K562 (cell line): ENCODE results near the gene NDUFA5. TPM values are rescaled to one million over a fixed set of nuclear protein-coding genes. Genes with fewer than 3 reads are reported as not detected.
A peak's percentile ranks its signal among the peaks of the same experiment; 100 is the strongest.

Source experiments
- ATAC-seq: fragments of 200-7000 bp; cut with Tn5 transposase; 3 replicates; pipeline ENCODE4 v1.9.1; 2020; ENCODE audit warnings: moderate library complexity
- BruUV-seq: library from RNA; stranded (reverse); fragments of 400-500 nt; replicated peaks from 2 replicates; lab custom pipeline; 2021; lab: Mats Ljungman, UMichigan
- CTCF ChIA-PET: fragments of 300-600 bp; formaldehyde crosslinking; extraction: SDS; loops from one replicate; lab custom pipeline; 2021; ENCODE audit warnings: low intra/inter-chr PET ratio; lab: Yijun Ruan, JAX
- POLR2A ChIA-PET: fragments of 300-600, 350-650 bp; sonication (Branson Sonifier 250); formaldehyde crosslinking; extraction: SDS; loops from one replicate; lab custom pipeline; 2021; ENCODE audit warnings: antibody characterized with exemption, inconsistent platforms; lab: Yijun Ruan, JAX
- DNase-seq, 4 experiments: peaks; one replicate each; pipeline versions ENCODE4 v3.0.0 to v3.0.0-alpha.2; 2011 to 2018; ENCODE audit warnings: low spot score in 3 of 4, mixed read lengths in 3 of 4; ENCODE audit errors: extremely low read depth in 1 of 4
- FAIRE-seq: peaks from 2 replicates; lab custom pipeline; 2011; peaks lifted over from hg19 to GRCh38; lab: Jason Lieb, UNC
- H2AFZ ChIP-seq: 2 replicates; pipeline ENCODE4 v1.6.0; 2011; ENCODE audit warnings: low read depth, low read length, control low read depth, inconsistent platforms
- H3K27ac ChIP-seq: fragments of 200-600 bp; 3 replicates; pipeline ENCODE4 v1.8.0; 2011; ENCODE audit warnings: low read depth, mild to moderate bottlenecking, control low read depth, inconsistent platforms, low read length, moderate library complexity, mixed read lengths; ENCODE audit errors: extremely low read depth
- H3K27me3 ChIP-seq, 2 experiments: fragments of 300-600 bp in 1 of 2; 2 replicates in 1 of 2; 3 replicates in 1 of 2; pipeline versions ENCODE4 v1.6.0 to v1.8.0; 2011; ENCODE audit warnings: inconsistent platforms in 2 of 2, low read length in 2 of 2, mild to moderate bottlenecking in 1 of 2, mixed read lengths in 1 of 2, moderate library complexity in 1 of 2; ENCODE audit not compliant: control insufficient read depth in 2 of 2, insufficient read depth in 2 of 2
- H3K36me3 ChIP-seq: fragments of 300-600 bp; 3 replicates; pipeline ENCODE4 v1.8.0; 2011; ENCODE audit warnings: mild to moderate bottlenecking, low read length, inconsistent platforms; ENCODE audit not compliant: control insufficient read depth, insufficient read depth
- H3K4me1 ChIP-seq, 2 experiments: fragments of 200-600 bp in 1 of 2; replicated peaks in 1 of 2; 2 replicates in 1 of 2; 3 replicates in 1 of 2; pipeline versions ENCODE4 v1.5.1 to v1.8.0; 2011; ENCODE audit warnings: inconsistent platforms in 2 of 2, low read length in 2 of 2, mild to moderate bottlenecking in 1 of 2, mixed read lengths in 1 of 2, moderate library complexity in 1 of 2; ENCODE audit not compliant: control insufficient read depth in 2 of 2, insufficient read depth in 2 of 2
- H3K4me2 ChIP-seq: 2 replicates; pipeline ENCODE4 v1.6.1; 2011; ENCODE audit warnings: low read length, control low read depth, inconsistent platforms, mixed read lengths; ENCODE audit not compliant: insufficient read depth
- H3K4me3 ChIP-seq: fragments of 200-600 bp; sonication (generic), shearing (Covaris generic); 2 replicates; pipeline ENCODE4 v1.5.1; 2016; ENCODE audit warnings: control low read depth, inconsistent platforms
- H3K79me2 ChIP-seq: fragments of 200-600 bp; 3 replicates; pipeline ENCODE4 v1.8.0; 2011; ENCODE audit warnings: low read length, inconsistent platforms; ENCODE audit not compliant: control insufficient read depth, insufficient read depth
- H3K9ac ChIP-seq, 2 experiments: 2 replicates each; pipeline versions ENCODE4 v1.6.0 to v1.6.1; 2011; ENCODE audit warnings: low read depth in 2 of 2, low read length in 2 of 2, control low read depth in 1 of 2, inconsistent platforms in 1 of 2, mild to moderate bottlenecking in 1 of 2, mixed read lengths in 1 of 2; ENCODE audit not compliant: insufficient read depth in 1 of 2
- H3K9me1 ChIP-seq: one replicate; pipeline ENCODE4 v1.6.0; 2011; ENCODE audit warnings: inconsistent platforms, mild to moderate bottlenecking, low read length, moderate library complexity; ENCODE audit not compliant: control insufficient read depth, insufficient read depth
- H3K9me3 ChIP-seq: replicated peaks from 2 replicates; pipeline ENCODE4 v1.5.1; 2011; ENCODE audit warnings: low read depth, low read length, inconsistent platforms; ENCODE audit not compliant: control insufficient read depth, insufficient read depth
- H4K20me1 ChIP-seq: replicated peaks from 2 replicates; pipeline ENCODE4 v1.6.1; 2011; ENCODE audit warnings: low read length, inconsistent platforms, mixed read lengths; ENCODE audit not compliant: control insufficient read depth, insufficient read depth
- BACH1 ChIP-seq: fragments of 200-800 bp; sonication (Bioruptor generic); IDR thresholded peaks from 2 replicates; pipeline ENCODE4 v1.6.1; 2016; ENCODE audit warnings: missing genetic modification characterization, missing compliant biosample characterization
- CBX3 ChIP-seq, 2 experiments: IDR thresholded peaks; 1 replicate in 1 of 2; 2 replicates in 1 of 2; pipeline ENCODE4 v1.6.1; 2012; ENCODE audit warnings: inconsistent platforms in 2 of 2, low read length in 2 of 2, borderline replicate concordance in 1 of 2, control low read depth in 1 of 2
- CTBP1 ChIP-seq: fragments of 450-650 bp; IDR thresholded peaks from 2 replicates; pipeline ENCODE4 v1.6.1; 2016; ENCODE audit warnings: borderline replicate concordance
- DPF2 ChIP-seq: fragments of 450-650 bp; IDR thresholded peaks from 2 replicates; pipeline ENCODE4 v1.6.1; 2016
- ETV5 ChIP-seq: sonication (generic); formaldehyde crosslinking; IDR thresholded peaks from 2 replicates; pipeline ENCODE4 v1.4.0; 2020; ENCODE audit warnings: low read depth, mild to moderate bottlenecking, missing genetic modification reagents
- HCFC1 ChIP-seq: IDR thresholded peaks from 2 replicates; pipeline ENCODE4 v1.6.1; 2012; ENCODE audit warnings: low read depth, low read length, improper control_type of control experiment
- HLTF ChIP-seq: fragments of 450-650 bp; IDR thresholded peaks from 2 replicates; pipeline ENCODE4 v1.6.1; 2016
- IRF2 ChIP-seq: sonication (generic); formaldehyde crosslinking; IDR thresholded peaks from 2 replicates; pipeline ENCODE4 v1.8.1; 2022; ENCODE audit warnings: mild to moderate bottlenecking, missing genetic modification reagents
- KLF16 ChIP-seq: IDR thresholded peaks from 2 replicates; pipeline ENCODE4 v1.6.1; 2016; ENCODE audit warnings: antibody characterized with exemption
- MTA3 ChIP-seq: fragments of 450-650 bp; formaldehyde crosslinking; IDR thresholded peaks from 2 replicates; pipeline ENCODE4 v1.6.1; 2017; ENCODE audit warnings: mild to moderate bottlenecking, borderline replicate concordance
- POLR2A ChIP-seq: fragments of 450-650 bp; conservative IDR thresholded peaks from 2 replicates; pipeline ENCODE4 v1.6.1; 2016
- POLR2AphosphoS5 ChIP-seq: IDR thresholded peaks from 2 replicates; pipeline ENCODE4 v1.6.1; 2011; ENCODE audit warnings: mild to moderate bottlenecking, low read depth, low read length, moderate library complexity; ENCODE audit not compliant: control insufficient read depth, insufficient read depth
- ZNF140 ChIP-seq: fragments of 250-450 bp; sonication (Bioruptor Pico); IDR thresholded peaks from 2 replicates; pipeline ENCODE4 v1.8.0; 2021; ENCODE audit warnings: moderate library complexity, mild to moderate bottlenecking, inconsistent platforms
- ZNF311 ChIP-seq: fragments of 250-450 bp; sonication (Bioruptor Pico); IDR thresholded peaks from 2 replicates; pipeline ENCODE4 v1.4.0; 2020; ENCODE audit warnings: mild to moderate bottlenecking, moderate library complexity
- ZNF583 ChIP-seq: fragments of 250-450 bp; sonication (Bioruptor Pico); IDR thresholded peaks from 2 replicates; pipeline ENCODE4 v1.4.0; 2020
- ZNF766 ChIP-seq: fragments of 200-800 bp; sonication (Bioruptor generic); conservative IDR thresholded peaks from 2 replicates; pipeline ENCODE4 v1.6.1; 2016; ENCODE audit warnings: missing genetic modification characterization, missing compliant biosample characterization
- WGBS: fragments of 100-300 bp; shearing (Covaris generic); methylation state at CpG from one replicate; pipeline ENCODE4 v1.1.6; 2016; ENCODE audit warnings: low coverage, mixed read lengths; ENCODE audit not compliant: insufficient coverage; ENCODE audit errors: missing lambda C conversion rate; 5-methylcytosine and 5-hydroxymethylcytosine counted together
- in situ Hi-C: fragments of 300-500 bp; cut with MboI; formaldehyde crosslinking; loops from 4 replicates; pipeline ENCODE4 v1.15.0; 2018; ENCODE audit warnings: inconsistent platforms, mixed read lengths
- intact Hi-C: fragments of 100-400 bp; cut with micrococcal nuclease; formaldehyde crosslinking; loops from 2 replicates; pipeline ENCODE4 v1.14.2; 2022
- polyA plus RNA-seq, 8 experiments: library from polyadenylated mRNA; depleted of rRNA in 4 of 8; stranded (reverse) in 5 of 8; unstranded in 3 of 8; fragments of >200 nt; fragmentation: Nextera tagmentation in 2 of 8; fragmentation: Illumina TruSeq in 1 of 8; extraction: Ambion mirVana in 2 of 8; extraction: Trizol in 1 of 8; gene quantifications; 2 replicates each; pipeline versions ENCODE4 v1.2.1 to v1.2.3, GENCODE V29; 2011 to 2014; ENCODE audit warnings: inconsistent platforms in 1 of 8, missing spikeins in 1 of 8
- total RNA-seq, 7 experiments: library from RNA; depleted of rRNA in 6 of 7; stranded (reverse); fragments of >200 nt in 6 of 7; fragmentation: Illumina TruSeq in 2 of 7; extraction: Trizol in 2 of 7; gene quantifications; 2 replicates each; pipeline versions ENCODE4 v1.2.1 to v1.2.3, GENCODE V29; 2011 to 2021; ENCODE audit warnings: low replicate concordance in 1 of 7
- TF ChIP-seq, protein P1 (sequence below): sonication (generic); formaldehyde crosslinking; IDR thresholded peaks from 2 replicates; pipeline ENCODE4 v1.8.1; 2023; ENCODE audit warnings: missing genetic modification reagents, mild to moderate bottlenecking, borderline replicate concordance
- TF ChIP-seq, protein P2 (sequence below): fragments of 200-800 bp; sonication (Bioruptor generic); IDR thresholded peaks from 2 replicates; pipeline ENCODE4 v1.6.1; 2017; ENCODE audit warnings: missing genetic modification characterization, missing compliant biosample characterization

Gene NDUFA5
- total and polyA plus RNA-seq, 9 of the 15 experiments (the other 6 are each of a cell fraction or from before 2014, with no cell fraction given), result 155 to 677 (median 269) TPM

DNA sequence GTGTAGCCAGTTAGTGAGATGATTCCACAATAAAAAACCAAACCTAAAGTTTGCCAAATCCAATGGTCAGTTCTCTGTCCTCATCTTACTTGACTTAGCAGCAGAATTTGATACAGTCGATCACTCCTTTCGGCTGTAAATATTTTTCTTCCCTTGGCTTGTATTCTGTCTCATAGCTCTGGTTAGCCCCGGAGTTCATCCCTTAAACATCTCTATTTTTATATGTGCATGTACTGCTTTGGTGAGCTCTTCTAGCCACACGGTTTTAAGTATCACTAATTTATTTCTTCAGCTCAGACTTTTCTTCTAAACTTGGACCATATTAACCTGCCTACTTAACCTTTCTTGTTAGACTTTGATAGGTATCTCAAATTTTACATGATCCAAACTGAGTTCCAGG lies 26.2 kb upstream of the NDUFA5 start (continued):
- no peak for TF ChIP-seq ZNF140
- no peak for TF ChIP-seq POLR2AphosphoS5
- TF ChIP-seq HCFC1, result no peak
- no peak for TF ChIP-seq ETV5 (CRISPR knock-in tag)

DNA sequence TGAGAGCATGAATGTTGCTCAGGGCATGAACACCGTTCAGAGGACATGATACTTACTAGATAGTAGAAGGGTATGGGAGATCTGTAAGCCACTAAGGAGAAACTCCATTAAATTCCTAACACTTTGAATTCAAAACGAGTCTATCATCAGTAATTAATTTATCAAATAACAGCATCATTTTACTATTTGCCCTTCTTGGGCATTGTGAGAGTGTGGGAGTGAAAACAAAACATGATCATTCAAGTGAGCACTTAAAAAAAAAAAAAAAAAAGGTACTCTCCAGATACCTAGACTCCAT lies 23.5 kb upstream of the NDUFA5 start:
- intact Hi-C loops, result loop anchor here (1.0 to 5.0 kb wide), 8 partner anchors 43 to 1204 kb away; no protein-coding TSS in a partner anchor
- no peak overlapping the region for H3K27ac ChIP-seq
- 0% methylated on average over 2 of the region's 2 CpGs for WGBS
- no peak for DNase-seq
- no peaks in the 10 kb centered on the region for H3K27me3 ChIP-seq
- H2AFZ ChIP-seq, result peak overlapping the region; percentile 52; the same call in 1 of the 2 replicates
- ATAC-seq, result no peak
- H3K9me3 ChIP-seq, result no peaks in the 10 kb centered on the region
- H3K4me3 ChIP-seq, result no peak overlapping the region
- no peaks in the 10 kb centered on the region for H3K79me2 ChIP-seq
- H3K36me3 ChIP-seq, result no peaks in the 10 kb centered on the region
- no peak for FAIRE-seq
- in situ Hi-C loops, result no loop called here
- H3K4me2 ChIP-seq, result no peak overlapping the region
- no TSS peak for BruUV-seq
- 0 out of 5 replicates have a peak, but pooled peaks cover 0 to 2% of the 10 kb centered on the region in 2 experiments for H3K4me1 ChIP-seq
- H3K9me1 ChIP-seq, result no peaks in the 10 kb centered on the region
- TF ChIP-seq IRF2 (CRISPR knock-in tag) (no peak), DPF2 (no peak), HLTF (no peak), POLR2A (no peak), BACH1 (peak; percentile 70), CTBP1 (no peak), CBX3 (IDR thresholded peaks at IDR 0.05; ENCODE audit: borderline replicate concordance in 1 of 2, low read length in 2 of 2) (0 out of 3 replicates have a peak, but pooled peaks of 1 of the 2 experiments have one; percentile 2), ZNF311 (CRISPR knock-in tag) (no peak), ZNF766 (CRISPR knock-in tag) (no peak), MTA3 (0 out of 2 replicates have a peak, but pooled peaks have one; percentile 4), ZNF583 (CRISPR knock-in tag) (no peak), KLF16 (0 out of 2 replicates have a peak, but pooled peaks have one; percentile 0)
- TF ChIP-seq, protein P1, sequence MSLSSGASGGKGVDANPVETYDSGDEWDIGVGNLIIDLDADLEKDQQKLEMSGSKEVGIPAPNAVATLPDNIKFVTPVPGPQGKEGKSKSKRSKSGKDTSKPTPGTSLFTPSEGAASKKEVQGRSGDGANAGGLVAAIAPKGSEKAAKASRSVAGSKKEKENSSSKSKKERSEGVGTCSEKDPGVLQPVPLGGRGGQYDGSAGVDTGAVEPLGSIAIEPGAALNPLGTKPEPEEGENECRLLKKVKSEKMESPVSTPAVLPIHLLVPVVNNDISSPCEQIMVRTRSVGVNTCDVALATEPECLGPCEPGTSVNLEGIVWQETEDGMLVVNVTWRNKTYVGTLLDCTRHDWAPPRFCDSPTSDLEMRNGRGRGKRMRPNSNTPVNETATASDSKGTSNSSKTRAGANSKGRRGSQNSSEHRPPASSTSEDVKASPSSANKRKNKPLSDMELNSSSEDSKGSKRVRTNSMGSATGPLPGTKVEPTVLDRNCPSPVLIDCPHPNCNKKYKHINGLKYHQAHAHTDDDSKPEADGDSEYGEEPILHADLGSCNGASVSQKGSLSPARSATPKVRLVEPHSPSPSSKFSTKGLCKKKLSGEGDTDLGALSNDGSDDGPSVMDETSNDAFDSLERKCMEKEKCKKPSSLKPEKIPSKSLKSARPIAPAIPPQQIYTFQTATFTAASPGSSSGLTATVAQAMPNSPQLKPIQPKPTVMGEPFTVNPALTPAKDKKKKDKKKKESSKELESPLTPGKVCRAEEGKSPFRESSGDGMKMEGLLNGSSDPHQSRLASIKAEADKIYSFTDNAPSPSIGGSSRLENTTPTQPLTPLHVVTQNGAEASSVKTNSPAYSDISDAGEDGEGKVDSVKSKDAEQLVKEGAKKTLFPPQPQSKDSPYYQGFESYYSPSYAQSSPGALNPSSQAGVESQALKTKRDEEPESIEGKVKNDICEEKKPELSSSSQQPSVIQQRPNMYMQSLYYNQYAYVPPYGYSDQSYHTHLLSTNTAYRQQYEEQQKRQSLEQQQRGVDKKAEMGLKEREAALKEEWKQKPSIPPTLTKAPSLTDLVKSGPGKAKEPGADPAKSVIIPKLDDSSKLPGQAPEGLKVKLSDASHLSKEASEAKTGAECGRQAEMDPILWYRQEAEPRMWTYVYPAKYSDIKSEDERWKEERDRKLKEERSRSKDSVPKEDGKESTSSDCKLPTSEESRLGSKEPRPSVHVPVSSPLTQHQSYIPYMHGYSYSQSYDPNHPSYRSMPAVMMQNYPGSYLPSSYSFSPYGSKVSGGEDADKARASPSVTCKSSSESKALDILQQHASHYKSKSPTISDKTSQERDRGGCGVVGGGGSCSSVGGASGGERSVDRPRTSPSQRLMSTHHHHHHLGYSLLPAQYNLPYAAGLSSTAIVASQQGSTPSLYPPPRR (CRISPR knock-in tag), result no peak
- TF ChIP-seq, protein P2, sequence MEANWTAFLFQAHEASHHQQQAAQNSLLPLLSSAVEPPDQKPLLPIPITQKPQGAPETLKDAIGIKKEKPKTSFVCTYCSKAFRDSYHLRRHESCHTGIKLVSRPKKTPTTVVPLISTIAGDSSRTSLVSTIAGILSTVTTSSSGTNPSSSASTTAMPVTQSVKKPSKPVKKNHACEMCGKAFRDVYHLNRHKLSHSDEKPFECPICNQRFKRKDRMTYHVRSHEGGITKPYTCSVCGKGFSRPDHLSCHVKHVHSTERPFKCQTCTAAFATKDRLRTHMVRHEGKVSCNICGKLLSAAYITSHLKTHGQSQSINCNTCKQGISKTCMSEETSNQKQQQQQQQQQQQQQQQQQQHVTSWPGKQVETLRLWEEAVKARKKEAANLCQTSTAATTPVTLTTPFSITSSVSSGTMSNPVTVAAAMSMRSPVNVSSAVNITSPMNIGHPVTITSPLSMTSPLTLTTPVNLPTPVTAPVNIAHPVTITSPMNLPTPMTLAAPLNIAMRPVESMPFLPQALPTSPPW (CRISPR knock-in tag), result no peak
- TF ChIP-seq, all 486 proteins: peak for 4
- Histone ChIP-seq H4K20me1 (no peaks in the 10 kb centered on the region), H3K9ac (no peak overlapping the region)
- POLR2A ChIA-PET, result no interaction called here
- CTCF ChIA-PET, result interaction anchor here (0.5 kb wide), 1 partner anchor 290 kb away, joined by 3 read pairs; no protein-coding TSS in a partner anchor
